ENCODE measurements around the gene TESK2. TPM values are rescaled to one million over a fixed set of nuclear protein-coding genes. Genes with fewer than 3 reads are reported as not detected.

TESK2 gene
- total RNA-seq, 1 donor from 2014 or later: 1.9 TPM

DNA sequence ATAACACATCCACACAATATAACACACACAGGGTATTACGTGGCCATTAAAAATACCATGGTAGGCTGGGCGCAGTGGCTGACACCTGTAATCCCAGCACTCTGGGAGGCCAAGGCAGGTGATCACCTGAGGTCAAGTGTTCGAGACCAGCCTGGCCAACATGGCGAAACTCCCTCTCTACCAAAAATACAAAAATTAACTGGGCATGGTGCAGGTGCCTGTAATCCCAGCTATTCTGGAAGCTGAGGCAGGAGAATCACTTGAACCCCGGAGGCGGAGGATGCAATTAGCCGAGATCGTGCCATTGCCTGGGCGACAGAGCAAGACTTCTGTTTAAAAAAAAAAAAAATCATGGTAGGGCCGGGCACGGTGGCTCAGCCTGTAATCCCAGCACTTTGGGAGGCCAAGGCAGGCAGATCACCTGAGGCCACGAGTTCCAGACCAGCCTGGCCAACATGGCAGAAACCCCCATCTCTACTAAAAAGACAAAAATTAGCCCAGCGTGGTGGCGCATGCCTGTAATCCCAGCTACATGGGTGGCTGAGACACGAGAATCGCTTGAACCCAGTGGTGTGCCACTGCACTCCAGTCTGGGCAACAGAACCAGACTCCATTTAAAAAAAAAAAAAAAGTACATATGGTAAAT is 188.3 kb downstream of the TESK2 start:
- Mint-ChIP-seq H3K4me3 (peak overlapping the region; percentile 66), H3K9me3 (no peaks in the 10 kb centered on the region), H3K4me1 (peaks cover 52% of the 10 kb centered on the region), H3K36me3 (ENCODE audit: low read depth) (no peaks in the 10 kb centered on the region), H3K27ac (ENCODE audit: unreplicated experiment) (no peak overlapping the region), H3K27me3 (ENCODE audit: low read depth) (no peaks in the 10 kb centered on the region)
- DNase-seq (ENCODE audit: low read depth, low spot score): no peak
- TF ChIP-seq, protein P1, sequence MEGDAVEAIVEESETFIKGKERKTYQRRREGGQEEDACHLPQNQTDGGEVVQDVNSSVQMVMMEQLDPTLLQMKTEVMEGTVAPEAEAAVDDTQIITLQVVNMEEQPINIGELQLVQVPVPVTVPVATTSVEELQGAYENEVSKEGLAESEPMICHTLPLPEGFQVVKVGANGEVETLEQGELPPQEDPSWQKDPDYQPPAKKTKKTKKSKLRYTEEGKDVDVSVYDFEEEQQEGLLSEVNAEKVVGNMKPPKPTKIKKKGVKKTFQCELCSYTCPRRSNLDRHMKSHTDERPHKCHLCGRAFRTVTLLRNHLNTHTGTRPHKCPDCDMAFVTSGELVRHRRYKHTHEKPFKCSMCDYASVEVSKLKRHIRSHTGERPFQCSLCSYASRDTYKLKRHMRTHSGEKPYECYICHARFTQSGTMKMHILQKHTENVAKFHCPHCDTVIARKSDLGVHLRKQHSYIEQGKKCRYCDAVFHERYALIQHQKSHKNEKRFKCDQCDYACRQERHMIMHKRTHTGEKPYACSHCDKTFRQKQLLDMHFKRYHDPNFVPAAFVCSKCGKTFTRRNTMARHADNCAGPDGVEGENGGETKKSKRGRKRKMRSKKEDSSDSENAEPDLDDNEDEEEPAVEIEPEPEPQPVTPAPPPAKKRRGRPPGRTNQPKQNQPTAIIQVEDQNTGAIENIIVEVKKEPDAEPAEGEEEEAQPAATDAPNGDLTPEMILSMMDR (conservative IDR thresholded peaks at IDR 0.05): no peak

DNA sequence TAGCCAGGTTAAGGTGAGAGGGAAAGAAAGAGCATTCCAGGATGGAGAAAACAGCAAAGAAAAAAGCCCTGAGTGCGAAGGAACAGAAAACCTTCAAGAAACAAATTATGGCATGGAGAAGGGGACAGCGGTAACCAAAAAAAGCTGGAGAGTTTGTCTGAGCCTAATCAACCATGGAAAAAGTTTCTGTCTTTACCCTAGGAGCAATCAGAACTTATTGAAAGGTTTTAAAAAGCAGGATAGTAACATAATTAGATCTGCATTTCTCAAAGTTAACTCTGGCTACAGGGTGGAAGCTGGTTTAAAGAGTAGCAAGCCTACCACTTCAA is 190.3 kb downstream of the TESK2 start:
- Mint-ChIP-seq H3K4me1 (peaks cover 46% of the 10 kb centered on the region), H3K36me3 (ENCODE audit: low read depth) (no peaks in the 10 kb centered on the region), H3K27me3 (ENCODE audit: low read depth) (no peaks in the 10 kb centered on the region), H3K27ac (ENCODE audit: unreplicated experiment) (no peak overlapping the region), H3K9me3 (no peaks in the 10 kb centered on the region), H3K4me3 (peak overlapping the region; percentile 86)
- TF ChIP-seq, protein P1 (conservative IDR thresholded peaks at IDR 0.05): no peak
- no peak for DNase-seq (ENCODE audit: low read depth, low spot score)

- Mint-ChIP-seq H3K27ac (ENCODE audit: unreplicated experiment) (no peak overlapping the region), H3K9me3 (no peaks in the 10 kb centered on the region), H3K36me3 (ENCODE audit: low read depth) (no peaks in the 10 kb centered on the region), H3K4me3 (peak overlapping the region; percentile 86), H3K27me3 (ENCODE audit: low read depth) (no peaks in the 10 kb centered on the region), H3K4me1 (peaks cover 41% of the 10 kb centered on the region)
- peak; percentile 33 for DNase-seq (ENCODE audit: low read depth, low spot score)
- TF ChIP-seq, protein P1 (conservative IDR thresholded peaks at IDR 0.05): peak; percentile 83
Measured at GRCh38 chr1:45299981-45300668, 190.8 kb downstream of the TESK2 start.

GRCh38 chr1:45299296-45299695 is 191.7 kb downstream of the TESK2 start:
- TF ChIP-seq, protein P1 (conservative IDR thresholded peaks at IDR 0.05): no peak
- Mint-ChIP-seq H3K4me1 (peaks cover 33% of the 10 kb centered on the region), H3K36me3 (ENCODE audit: low read depth) (no peaks in the 10 kb centered on the region), H3K9me3 (no peaks in the 10 kb centered on the region), H3K27ac (ENCODE audit: unreplicated experiment) (peak overlapping the region; percentile 58), H3K27me3 (ENCODE audit: low read depth) (no peaks in the 10 kb centered on the region), H3K4me3 (no peak overlapping the region)
- no peak for DNase-seq (ENCODE audit: low read depth, low spot score)

GRCh38 chr1:45297666-45298356 is 193.2 kb downstream of the TESK2 start:
- H3K4me3 Mint-ChIP-seq: peak overlapping the region; percentile 1
- no peaks in the 10 kb centered on the region for H3K9me3 Mint-ChIP-seq
- no peaks in the 10 kb centered on the region for H3K36me3 Mint-ChIP-seq (ENCODE audit: low read depth)
- peak overlapping the region; percentile 99 for H3K27ac Mint-ChIP-seq (ENCODE audit: unreplicated experiment)
- TF ChIP-seq, protein P1 (conservative IDR thresholded peaks at IDR 0.05): no peak
- no peaks in the 10 kb centered on the region for H3K27me3 Mint-ChIP-seq (ENCODE audit: low read depth)
- DNase-seq (ENCODE audit: low read depth, low spot score): no peak
- H3K4me1 Mint-ChIP-seq: peaks cover 28% of the 10 kb centered on the region

Other genes with a start within 250 kb of the TESK2 start
- gene HPDL, start 164.3 kb downstream of the TESK2 start, total RNA-seq: 10.6 and 11.6 TPM in 2 replicates
- 26.7 and 28.8 TPM in 2 replicates for gene TOE1, start 151.0 kb downstream of the TESK2 start, total RNA-seq
- gene MUTYH, start 150.7 kb downstream of the TESK2 start, total RNA-seq: 61.9 and 68.2 TPM in 2 replicates
- 2.6 and 2.9 TPM in 2 replicates for gene CCDC163, start 8.9 kb upstream of the TESK2 start, total RNA-seq
- 9.7 and 12.5 TPM in 2 replicates for gene MMACHC, start 9.1 kb upstream of the TESK2 start, total RNA-seq
- gene PRDX1, start 30.7 kb upstream of the TESK2 start, total RNA-seq: 317 and 334 TPM in 2 replicates
- gene AKR1A1, start 59.7 kb upstream of the TESK2 start, total RNA-seq: 185 and 192 TPM in 2 replicates
- 455 and 466 TPM in 2 replicates for gene NASP, start 92.9 kb upstream of the TESK2 start, total RNA-seq
- gene CCDC17, start 132.9 kb upstream of the TESK2 start, total RNA-seq: 1.9 and 2.4 TPM in 2 replicates
- gene GPBP1L1, start 195.4 kb upstream of the TESK2 start, total RNA-seq: 73.6 and 74.9 TPM in 2 replicates
- gene TMEM69, start 197.0 kb upstream of the TESK2 start, total RNA-seq: 25.7 and 29.6 TPM in 2 replicates